Endothelial cell of umbilical vein (primary cell): ENCODE measurements around the gene GAST. TPM values are rescaled to one million over a fixed set of nuclear protein-coding genes. Genes with fewer than 3 reads are reported as not detected.

Experiments used
- BruUV-seq: library from RNA; stranded (reverse); fragments of 400-500 nt; replicated peaks from 2 replicates; lab custom pipeline; 2021; lab: Mats Ljungman, UMichigan
- CTCF ChIA-PET: fragments of 300-600, 350-600 bp; sonication (Branson Sonifier 250); formaldehyde crosslinking; loops from one replicate; lab custom pipeline; 2021; ENCODE audit warnings: antibody characterized with exemption, inconsistent platforms; lab: Charles Lee
- POLR2A ChIA-PET: fragments of 300-600, 350-600 bp; sonication (Branson Sonifier 250); formaldehyde crosslinking; loops from one replicate; lab custom pipeline; 2021; ENCODE audit warnings: antibody characterized with exemption, inconsistent platforms; lab: Charles Lee
- DNase-seq: peaks from one replicate; pipeline ENCODE4 v3.0.0-alpha.2; 2011; ENCODE audit warnings: low read depth, low spot score
- FAIRE-seq: peaks from 2 replicates; lab custom pipeline; 2011; peaks lifted over from hg19 to GRCh38; lab: Jason Lieb, UNC
- H2AFZ ChIP-seq: 2 replicates; pipeline ENCODE4 v1.6.0; 2012; ENCODE audit warnings: low read depth, low read length, control low read depth, inconsistent platforms
- H3K27ac ChIP-seq: 2 replicates; pipeline ENCODE4 v1.5.1; 2011; ENCODE audit warnings: low read depth, mild to moderate bottlenecking, control low read depth, low read length, moderate library complexity; ENCODE audit not compliant: insufficient read depth
- H3K27me3 ChIP-seq, 2 experiments: 2 replicates each; pipeline versions ENCODE4 v1.6.0 to v1.6.1; 2011; ENCODE audit warnings: low read length in 2 of 2, mixed read lengths in 1 of 2; ENCODE audit not compliant: control insufficient read depth in 2 of 2, insufficient read depth in 2 of 2
- H3K36me3 ChIP-seq, 2 experiments: 2 replicates in 1 of 2; 3 replicates in 1 of 2; pipeline ENCODE4 v1.5.1; 2011; ENCODE audit warnings: low read length in 2 of 2, mild to moderate bottlenecking in 1 of 2, moderate library complexity in 1 of 2; ENCODE audit not compliant: control insufficient read depth in 2 of 2, insufficient read depth in 2 of 2; ENCODE audit errors: extremely low read depth in 1 of 2
- H3K4me1 ChIP-seq: 3 replicates; pipeline ENCODE4 v1.5.1; 2011; ENCODE audit warnings: mild to moderate bottlenecking, low read length; ENCODE audit not compliant: control insufficient read depth, insufficient read depth; ENCODE audit errors: extremely low read depth
- H3K4me2 ChIP-seq: 2 replicates; pipeline ENCODE4 v1.6.1; 2011; ENCODE audit warnings: low read length, control low read depth, mixed read lengths; ENCODE audit not compliant: insufficient read depth
- H3K4me3 ChIP-seq, 3 experiments: fragments of 200-600 bp in 1 of 3; sonication (generic), shearing (Covaris generic) in 1 of 3; replicated peaks in 1 of 3; 2 replicates each; pipeline ENCODE4 v1.5.1; 2011 to 2016; ENCODE audit warnings: control low read depth in 3 of 3, low read length in 3 of 3, mild to moderate bottlenecking in 2 of 3, inconsistent platforms in 1 of 3, low read depth in 1 of 3, moderate library complexity in 1 of 3; ENCODE audit not compliant: insufficient read depth in 1 of 3
- H3K79me2 ChIP-seq: 2 replicates; pipeline ENCODE4 v1.6.0; 2012; ENCODE audit warnings: low read length, inconsistent platforms; ENCODE audit not compliant: control insufficient read depth, insufficient read depth
- H3K9ac ChIP-seq: replicated peaks from 2 replicates; pipeline ENCODE3; 2011; ENCODE audit warnings: low read length, control low read depth; ENCODE audit not compliant: insufficient read depth; ENCODE audit errors: extremely low read depth
- H3K9me1 ChIP-seq: replicated peaks from 3 replicates; pipeline ENCODE4 v1.6.0; 2011; ENCODE audit warnings: mild to moderate bottlenecking, low read length; ENCODE audit not compliant: control insufficient read depth, insufficient read depth; ENCODE audit errors: extremely low read depth
- H3K9me3 ChIP-seq: replicated peaks from 2 replicates; pipeline ENCODE4 v1.5.1; 2012; ENCODE audit warnings: low read length, inconsistent platforms; ENCODE audit not compliant: control insufficient read depth, insufficient read depth
- H4K20me1 ChIP-seq: replicated peaks from 2 replicates; pipeline ENCODE3; 2011; ENCODE audit warnings: mild to moderate bottlenecking, low read length; ENCODE audit not compliant: control insufficient read depth, insufficient read depth; ENCODE audit errors: extremely low read depth
- CTCF ChIP-seq, 2 donors: IDR thresholded peaks; 1 replicate in 1 of 2; 2 replicates in 1 of 2; pipeline ENCODE4 v1.5.1; 2011; ENCODE audit warnings: low read length in 2 of 2, mild to moderate bottlenecking in 2 of 2, moderate library complexity in 2 of 2, control low read depth in 1 of 2, inconsistent platforms in 1 of 2, low read depth in 1 of 2; ENCODE audit not compliant: insufficient read depth in 1 of 2; ENCODE audit errors: extremely low read depth in 1 of 2
- EZH2 ChIP-seq: IDR thresholded peaks from 2 replicates; pipeline ENCODE4 v1.6.1; 2012; ENCODE audit warnings: borderline replicate concordance, low read depth, mild to moderate bottlenecking, moderate library complexity, low read length, inconsistent platforms; ENCODE audit not compliant: severe bottlenecking
- FOS ChIP-seq: IDR thresholded peaks from 2 replicates; pipeline ENCODE4 v1.6.1; 2011; ENCODE audit warnings: mild to moderate bottlenecking, low read length, moderate library complexity, borderline replicate concordance; ENCODE audit not compliant: insufficient read depth
- GATA2 ChIP-seq: IDR thresholded peaks from 2 replicates; pipeline ENCODE4 v1.7.0; 2011; ENCODE audit warnings: low read depth, mild to moderate bottlenecking, moderate library complexity, mixed read lengths, low read length; ENCODE audit not compliant: insufficient read length, insufficient read depth
- JUN ChIP-seq: IDR thresholded peaks from 2 replicates; pipeline ENCODE4 v1.6.1; 2011; ENCODE audit warnings: borderline replicate concordance, low read depth; ENCODE audit not compliant: insufficient read length, insufficient read depth
- MYC ChIP-seq: IDR thresholded peaks from one replicate; pipeline ENCODE4 v1.6.1; 2011; ENCODE audit warnings: mild to moderate bottlenecking, low read depth, low read length
- POLR2A ChIP-seq: IDR thresholded peaks from 2 replicates; pipeline ENCODE4 v1.6.1; 2012; ENCODE audit warnings: low read depth, mild to moderate bottlenecking, control low read depth, low read length
- POLR2AphosphoS5 ChIP-seq: IDR thresholded peaks from 2 replicates; pipeline ENCODE4 v1.6.1; 2012; ENCODE audit warnings: low read depth, mild to moderate bottlenecking, control low read depth, low read length, moderate library complexity; ENCODE audit not compliant: insufficient read depth
- dilution Hi-C: fragments of 300-500 bp; cut with MboI; formaldehyde crosslinking; loops from one replicate; pipeline ENCODE4 v1.15.0; 2019; ENCODE audit warnings: low sequenced_read_pairs; ENCODE audit not compliant: extremely low pct_ligation_motif_present
- intact Hi-C: fragments of 100-400 bp; cut with micrococcal nuclease; formaldehyde crosslinking; loops from one replicate; pipeline ENCODE4 v1.10.0; 2022
- polyA plus RNA-seq, 4 experiments: library from polyadenylated mRNA; depleted of rRNA in 3 of 4; stranded (reverse) in 3 of 4; unstranded in 1 of 4; fragments of >200 nt; gene quantifications; 2 replicates each; pipeline versions ENCODE4 v1.2.1 to v1.2.3, GENCODE V29; 2011 to 2012; ENCODE audit warnings: missing spikeins in 1 of 4
- total RNA-seq: library from RNA; stranded (reverse); gene quantifications from 2 replicates; pipeline ENCODE4 v1.2.3, GENCODE V29; 2021

Gene GAST
- total and polyA plus RNA-seq, 2 donors (not counting 3 experiments of a cell fraction or from before 2014, with no cell fraction given), result not detected

- Histone ChIP-seq H2AFZ (no peak overlapping the region), H3K27me3 (no peaks in the 10 kb centered on the region), H3K9me1 (no peaks in the 10 kb centered on the region), H3K4me1 (peaks cover 20% of the 10 kb centered on the region), H3K27ac (peak overlapping the region; percentile 97), H3K9ac (peak overlapping the region; percentile 99), H3K36me3 (peaks cover 30 to 33% of the 10 kb centered on the region in 2 experiments), H3K9me3 (no peaks in the 10 kb centered on the region), H3K4me3 (peak overlapping the region; percentile 31 to 95 (median 68)), H4K20me1 (peaks cover 11% of the 10 kb centered on the region), H3K4me2 (peak overlapping the region; percentile 98), H3K79me2 (peaks cover 21% of the 10 kb centered on the region)
- dilution Hi-C loops (no loop called here), intact Hi-C loops (no loop called here)
- CTCF ChIA-PET, result no interaction called here
- no peak for TF ChIP-seq JUN
- TF ChIP-seq CTCF (IDR thresholded peaks at IDR 0.05; ENCODE audit: extremely low read depth in 1 of 2, insufficient read depth in 1 of 2, low read depth in 1 of 2, low read length in 2 of 2), result no peak
- no peak for TF ChIP-seq POLR2AphosphoS5
- no peak for TF ChIP-seq FOS
- TF ChIP-seq EZH2, result no peak
- TF ChIP-seq POLR2A, result no peak
- TF ChIP-seq MYC, result no peak
- TF ChIP-seq GATA2, result no peak
- DNase-seq (no peak), FAIRE-seq (no peak)
- no TSS peak for BruUV-seq
- POLR2A ChIA-PET, result interaction anchor here (0.5 kb wide), 1 partner anchor 139 kb away, joined by 3 read pairs; no protein-coding TSS in a partner anchor
These were observed 21.6 kb upstream of the GAST start for GRCh38 chr17:41690497-41690896.
